Stimulated activated CD4-positive, alpha-beta T cell treated with anti-CD3 and anti-CD28 coated beads, Interleukin-1b, Interleukin-23, amount 100 ng/mL, for 1 hour (primary cell): Measurements from ENCODE around the gene PGA4.

Source experiments
- DNase-seq, 2 donors: peaks; one replicate each; pipeline ENCODE4 v3.0.0-alpha.2; 2020; ENCODE audit warnings: low read depth in 2 of 2

The PGA4 gene

DNA sequence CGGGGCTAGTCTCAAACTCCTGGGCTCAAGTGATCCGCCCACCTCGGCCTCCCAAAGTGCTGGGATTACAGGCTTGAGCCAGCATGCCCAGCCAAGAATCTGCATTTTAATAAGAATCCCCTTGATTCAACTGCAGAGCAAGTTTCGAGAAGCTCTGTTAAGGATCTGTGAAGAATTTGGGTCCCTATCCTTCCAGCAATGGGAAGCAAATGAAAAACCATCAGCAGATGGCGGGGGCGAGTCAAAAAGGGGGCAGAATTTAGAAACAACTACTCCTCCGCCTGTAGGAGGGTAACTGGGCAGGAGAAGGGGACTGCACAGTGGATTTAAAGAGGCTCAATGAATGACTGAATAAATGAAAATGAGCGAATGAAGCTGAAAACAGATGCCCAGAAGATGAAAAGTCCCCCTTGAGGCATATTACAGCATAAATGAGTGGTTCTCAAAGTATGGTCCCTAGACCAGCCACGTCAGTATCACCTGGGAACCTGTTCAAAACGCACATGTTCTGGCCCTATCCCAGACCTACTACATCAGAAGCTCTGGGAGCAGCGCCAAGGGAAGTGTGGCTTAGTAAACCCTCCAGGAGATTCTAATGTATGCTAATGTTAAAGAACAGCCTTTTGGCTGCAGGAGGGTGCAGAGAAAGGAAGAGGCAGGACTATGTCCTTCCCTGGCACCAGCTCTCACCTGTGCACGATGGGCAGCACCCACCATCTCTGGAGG is 58.0 kb downstream of the PGA4 start:
- DNase-seq = no peak

DNA sequence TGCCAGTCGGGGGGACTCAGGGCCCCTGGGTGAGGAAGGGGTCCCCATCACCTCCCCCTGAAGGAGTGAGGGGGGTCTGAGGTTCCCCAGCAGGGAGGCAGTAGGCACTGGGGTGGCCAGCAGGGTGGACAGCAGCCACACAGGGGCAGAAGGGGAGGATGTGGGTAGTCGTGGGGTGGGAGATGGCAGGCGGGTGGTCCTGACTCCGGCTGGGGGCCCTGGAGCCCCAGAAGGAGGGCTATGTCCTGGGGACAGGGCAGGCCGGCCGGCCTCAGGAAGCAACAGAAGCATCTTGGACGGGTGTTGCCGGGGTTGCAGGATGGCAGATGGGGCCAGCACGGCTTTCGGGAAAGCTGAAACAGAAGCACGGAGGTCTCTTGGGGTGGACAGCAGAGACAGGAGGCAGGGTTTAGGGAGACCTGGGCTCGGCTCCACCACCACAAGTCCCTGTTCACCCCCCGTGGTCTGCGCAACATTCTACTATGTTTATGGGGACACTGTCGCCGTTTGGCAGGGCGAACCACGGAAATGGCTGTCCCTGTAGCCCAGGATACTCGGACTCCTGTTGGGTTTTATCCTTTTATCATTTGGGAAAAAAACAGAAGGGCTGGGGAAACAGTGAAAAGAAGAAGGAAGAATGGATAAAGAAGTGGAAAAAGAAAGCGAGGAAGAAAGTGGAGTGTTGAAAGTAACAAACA is 58.9 kb downstream of the PGA4 start:
- DNase-seq = no peak
